ENCODE measurements around the gene TENT4A. TPM values are rescaled to one million over a fixed set of nuclear protein-coding genes. Genes with fewer than 3 reads are reported as not detected.

Gene TENT4A
- total and polyA plus RNA-seq, 2 experiments from 2014 or later: 6.7 to 27.0 TPM

DNA sequence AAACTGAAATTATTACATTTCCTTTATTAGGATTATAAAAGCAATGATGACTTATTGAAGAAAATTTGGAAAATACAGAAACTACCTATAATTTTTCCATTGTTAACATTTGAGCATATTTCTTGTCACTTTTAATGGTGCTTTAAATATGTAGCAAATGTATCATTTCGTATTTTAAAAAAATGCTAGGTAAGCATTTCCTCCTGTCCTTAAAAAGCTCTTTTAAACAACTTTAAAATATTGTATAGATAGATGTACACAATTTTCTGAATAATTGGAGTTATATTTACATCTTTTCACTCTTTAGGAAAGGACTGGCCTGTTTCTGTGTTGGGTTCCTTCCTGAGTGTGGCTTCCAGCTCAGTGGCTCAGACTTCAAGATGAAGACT lies 15.6 kb downstream of the TENT4A start:
- Histone ChIP-seq H3K27me3 (no peaks in the 10 kb centered on the region), H3K4me1 (ENCODE audit: low read depth) (peaks cover 11% of the 10 kb centered on the region), H3K4me3 (no peak overlapping the region), H3K36me3 (no peaks in the 10 kb centered on the region), H3K27ac (no peak overlapping the region), H3K9me3 (ENCODE audit: low read depth) (no peaks in the 10 kb centered on the region)
- TF ChIP-seq, protein P1, sequence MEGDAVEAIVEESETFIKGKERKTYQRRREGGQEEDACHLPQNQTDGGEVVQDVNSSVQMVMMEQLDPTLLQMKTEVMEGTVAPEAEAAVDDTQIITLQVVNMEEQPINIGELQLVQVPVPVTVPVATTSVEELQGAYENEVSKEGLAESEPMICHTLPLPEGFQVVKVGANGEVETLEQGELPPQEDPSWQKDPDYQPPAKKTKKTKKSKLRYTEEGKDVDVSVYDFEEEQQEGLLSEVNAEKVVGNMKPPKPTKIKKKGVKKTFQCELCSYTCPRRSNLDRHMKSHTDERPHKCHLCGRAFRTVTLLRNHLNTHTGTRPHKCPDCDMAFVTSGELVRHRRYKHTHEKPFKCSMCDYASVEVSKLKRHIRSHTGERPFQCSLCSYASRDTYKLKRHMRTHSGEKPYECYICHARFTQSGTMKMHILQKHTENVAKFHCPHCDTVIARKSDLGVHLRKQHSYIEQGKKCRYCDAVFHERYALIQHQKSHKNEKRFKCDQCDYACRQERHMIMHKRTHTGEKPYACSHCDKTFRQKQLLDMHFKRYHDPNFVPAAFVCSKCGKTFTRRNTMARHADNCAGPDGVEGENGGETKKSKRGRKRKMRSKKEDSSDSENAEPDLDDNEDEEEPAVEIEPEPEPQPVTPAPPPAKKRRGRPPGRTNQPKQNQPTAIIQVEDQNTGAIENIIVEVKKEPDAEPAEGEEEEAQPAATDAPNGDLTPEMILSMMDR (IDR thresholded peaks at IDR 0.05; ENCODE audit: low read depth, low read length): no peak
- DNase-seq (ENCODE audit: low read depth in 1 of 2, low spot score in 1 of 2): no peak

DNA sequence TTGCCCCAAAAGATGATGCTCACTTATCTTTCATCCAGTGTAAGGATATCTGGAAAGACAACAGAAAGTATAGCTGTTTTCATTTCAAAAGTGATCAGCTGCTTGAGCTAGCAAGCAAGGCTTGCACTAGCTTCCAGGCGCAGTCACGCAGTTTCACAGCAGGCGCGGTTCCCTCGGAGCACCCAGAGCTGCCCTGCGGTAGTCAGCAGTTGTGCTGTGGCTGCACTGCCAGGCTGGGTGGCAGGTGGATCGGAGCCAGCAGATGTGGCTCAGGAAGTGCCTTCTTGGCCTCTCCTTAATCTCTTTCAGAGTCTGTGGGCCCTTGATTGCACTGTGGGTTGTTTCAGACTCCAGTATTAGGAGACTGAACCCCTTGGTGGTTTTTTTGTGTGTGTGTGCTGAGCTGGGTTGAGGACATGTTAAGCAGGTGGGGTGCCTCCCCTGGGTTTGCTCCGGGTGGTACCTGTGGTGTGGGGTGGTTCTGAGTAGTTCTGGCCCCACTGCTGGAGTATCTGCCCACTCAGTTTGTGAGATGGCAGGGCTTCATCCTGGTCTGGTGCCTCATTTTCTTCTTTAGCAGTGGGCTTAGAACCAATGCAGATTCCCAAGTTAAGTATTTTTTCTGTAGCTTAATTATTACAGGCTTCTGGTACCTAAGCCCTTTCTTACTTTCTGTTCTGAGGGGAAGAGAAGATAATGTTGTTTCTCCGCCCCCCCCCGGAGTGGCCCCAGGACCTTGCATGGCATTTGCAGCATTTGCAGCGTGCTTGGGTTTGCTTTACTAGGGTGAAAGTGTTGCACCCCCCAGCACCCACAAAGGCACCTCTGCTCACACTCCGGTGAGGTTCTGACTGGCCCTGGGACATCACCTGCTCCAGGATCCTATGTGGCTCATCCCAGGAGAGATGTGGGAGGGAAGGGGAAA lies 16.4 kb downstream of the TENT4A start:
- Histone ChIP-seq H3K4me1 (ENCODE audit: low read depth) (peaks cover 11% of the 10 kb centered on the region), H3K36me3 (no peaks in the 10 kb centered on the region), H3K27ac (no peak overlapping the region), H3K27me3 (no peaks in the 10 kb centered on the region), H3K9me3 (ENCODE audit: low read depth) (no peaks in the 10 kb centered on the region), H3K4me3 (no peak overlapping the region)
- DNase-seq (ENCODE audit: low read depth in 1 of 2, low spot score in 1 of 2): no peak
- TF ChIP-seq, protein P1 (IDR thresholded peaks at IDR 0.05; ENCODE audit: low read depth, low read length): no peak

DNA sequence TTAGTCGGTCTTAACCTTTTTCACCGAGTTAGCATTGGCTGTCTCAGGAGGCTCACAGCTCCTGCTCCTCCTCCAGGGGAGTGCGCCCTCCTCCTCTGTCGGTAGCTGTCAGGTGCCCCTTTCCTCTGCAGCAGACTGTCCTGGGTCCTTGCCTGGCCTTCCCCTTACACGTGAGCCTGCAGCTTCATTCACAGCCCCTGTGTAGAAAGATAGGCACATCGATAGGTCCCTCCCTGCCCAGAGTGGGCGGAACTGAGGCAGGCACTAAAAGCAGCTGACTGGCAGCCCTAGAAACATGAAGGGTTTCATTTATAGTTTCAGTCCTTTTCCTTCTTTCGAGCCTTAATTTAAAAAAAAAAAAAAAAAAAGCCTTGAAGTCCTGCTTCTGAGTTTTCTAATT lies 17.2 kb downstream of the TENT4A start:
- Histone ChIP-seq H3K36me3 (no peaks in the 10 kb centered on the region), H3K27me3 (no peaks in the 10 kb centered on the region), H3K4me3 (no peak overlapping the region), H3K9me3 (ENCODE audit: low read depth) (no peaks in the 10 kb centered on the region), H3K4me1 (ENCODE audit: low read depth) (peaks cover 8% of the 10 kb centered on the region), H3K27ac (no peak overlapping the region)
- no peak for DNase-seq (ENCODE audit: low read depth in 1 of 2, low spot score in 1 of 2)
- TF ChIP-seq, protein P1 (IDR thresholded peaks at IDR 0.05; ENCODE audit: low read depth, low read length): no peak

DNA sequence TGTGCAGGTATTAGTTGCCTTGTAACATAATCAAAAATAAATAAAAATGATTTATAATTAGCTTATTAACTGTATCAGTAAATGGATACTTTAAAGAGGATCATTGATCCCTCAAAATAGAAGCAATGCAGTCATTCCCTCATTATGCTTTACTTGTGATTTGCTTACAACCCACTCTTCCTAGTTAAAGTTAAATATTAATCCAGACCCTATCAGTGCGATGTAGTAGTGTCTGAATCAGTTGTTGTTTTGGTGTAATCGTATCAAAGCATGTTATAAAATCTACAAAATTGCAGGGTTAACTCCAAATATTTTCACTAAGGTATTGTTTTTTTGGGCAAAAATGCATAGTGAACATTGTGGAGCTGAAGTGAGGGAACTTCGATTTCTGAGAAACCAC lies 17.6 kb downstream of the TENT4A start:
- no peak for DNase-seq (ENCODE audit: low read depth in 1 of 2, low spot score in 1 of 2)
- Histone ChIP-seq H3K27me3 (no peaks in the 10 kb centered on the region), H3K27ac (no peak overlapping the region), H3K36me3 (no peaks in the 10 kb centered on the region), H3K4me1 (ENCODE audit: low read depth) (peaks cover 5% of the 10 kb centered on the region), H3K9me3 (ENCODE audit: low read depth) (no peaks in the 10 kb centered on the region), H3K4me3 (no peak overlapping the region)
- TF ChIP-seq, protein P1 (IDR thresholded peaks at IDR 0.05; ENCODE audit: low read depth, low read length): no peak

DNA sequence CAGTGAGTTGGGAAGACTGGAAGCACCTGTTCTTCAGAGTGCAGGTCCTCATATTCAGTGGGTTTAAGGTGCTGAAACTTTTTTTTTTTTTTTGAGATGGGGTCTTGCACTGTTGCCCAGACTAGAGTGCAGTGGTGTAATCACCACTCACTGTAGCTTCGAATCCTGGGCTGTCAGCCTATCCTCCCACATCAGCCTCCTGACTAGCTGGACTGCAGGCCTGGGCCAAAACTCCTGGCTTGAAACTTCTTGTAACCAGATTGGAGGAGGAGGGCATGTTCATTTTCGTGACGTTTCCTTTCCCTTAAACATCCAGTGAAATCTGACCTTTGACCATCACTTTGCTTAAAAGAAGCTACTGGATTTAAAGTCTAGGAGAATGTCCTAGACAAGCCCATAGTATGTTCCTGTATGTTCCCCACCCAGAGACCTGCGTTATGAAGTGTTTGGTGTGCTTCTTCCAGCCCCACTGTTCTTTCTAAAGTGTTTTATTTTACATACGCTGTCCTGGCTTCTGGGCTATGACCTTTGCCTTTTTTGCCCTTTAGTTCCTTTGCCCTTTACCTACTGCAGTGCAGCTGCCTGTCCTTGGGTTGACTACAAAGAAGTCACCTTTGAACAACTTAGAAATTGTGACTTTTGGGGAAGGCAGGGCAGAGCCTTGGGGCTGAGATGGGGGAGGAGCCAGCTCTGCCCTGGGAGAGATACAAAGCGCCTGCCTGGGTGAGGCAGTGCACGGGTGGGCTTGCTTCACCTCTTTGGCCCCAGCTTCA lies 18.4 kb downstream of the TENT4A start:
- DNase-seq (ENCODE audit: low read depth in 1 of 2, low spot score in 1 of 2): peak in 1 of 2 donors; percentile 54
- H3K27ac ChIP-seq: no peak overlapping the region
- no peaks in the 10 kb centered on the region for H3K27me3 ChIP-seq
- TF ChIP-seq, protein P1 (IDR thresholded peaks at IDR 0.05; ENCODE audit: low read depth, low read length): no peak
- H3K4me1 ChIP-seq (ENCODE audit: low read depth): peaks cover 10% of the 10 kb centered on the region
- H3K4me3 ChIP-seq: no peak overlapping the region
- H3K9me3 ChIP-seq (ENCODE audit: low read depth): no peaks in the 10 kb centered on the region
- H3K36me3 ChIP-seq: no peaks in the 10 kb centered on the region
